ENCODE measurements around the gene MLYCD.

The MLYCD gene

DNA sequence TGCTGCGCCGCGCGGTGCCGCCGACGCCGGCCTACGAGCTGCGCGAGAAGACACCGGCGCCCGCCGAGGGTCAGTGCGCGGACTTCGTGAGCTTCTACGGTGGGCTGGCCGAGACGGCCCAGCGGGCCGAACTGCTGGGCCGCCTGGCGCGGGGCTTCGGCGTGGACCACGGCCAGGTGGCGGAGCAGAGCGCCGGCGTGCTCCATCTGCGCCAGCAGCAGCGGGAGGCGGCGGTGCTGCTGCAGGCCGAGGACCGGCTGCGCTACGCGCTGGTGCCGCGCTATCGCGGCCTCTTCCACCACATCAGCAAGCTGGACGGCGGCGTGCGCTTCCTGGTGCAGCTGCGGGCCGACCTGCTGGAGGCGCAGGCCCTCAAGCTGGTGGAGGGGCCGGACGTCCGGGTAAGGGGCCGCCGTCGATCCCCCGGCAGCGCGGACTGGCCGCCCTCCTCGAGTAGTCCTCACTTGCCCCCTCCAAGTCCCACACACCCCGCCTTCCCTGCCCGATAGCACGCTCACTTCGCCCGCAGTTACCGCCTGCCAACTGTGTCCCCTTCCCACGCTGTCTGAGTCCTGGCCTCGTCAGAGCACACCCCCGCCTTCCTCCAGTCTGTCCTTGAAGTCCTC, 470 bp downstream of the MLYCD start:
- peak; percentile 70 for DNase-seq (ENCODE audit: low spot score)

DNA sequence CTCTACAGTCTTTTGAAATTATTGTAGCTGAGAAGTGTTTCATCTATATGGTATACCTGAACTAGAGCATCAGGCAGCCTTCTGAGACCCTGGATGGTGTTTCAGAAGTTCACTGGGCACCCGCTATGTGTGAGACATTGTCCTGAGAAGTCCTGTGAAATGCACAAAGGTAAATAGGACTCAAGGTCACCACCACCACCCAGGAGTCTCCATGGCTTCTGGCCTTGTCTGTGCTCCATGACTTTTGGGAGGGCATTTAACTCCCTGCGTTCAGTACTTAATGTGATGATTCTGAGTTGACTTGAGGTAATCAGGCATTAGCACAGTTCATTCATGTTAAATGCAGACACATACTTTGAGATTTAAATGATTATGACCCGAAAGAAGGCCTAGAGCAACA, 1.1 kb downstream of the MLYCD start:
- no peak for DNase-seq (ENCODE audit: low spot score)

DNA sequence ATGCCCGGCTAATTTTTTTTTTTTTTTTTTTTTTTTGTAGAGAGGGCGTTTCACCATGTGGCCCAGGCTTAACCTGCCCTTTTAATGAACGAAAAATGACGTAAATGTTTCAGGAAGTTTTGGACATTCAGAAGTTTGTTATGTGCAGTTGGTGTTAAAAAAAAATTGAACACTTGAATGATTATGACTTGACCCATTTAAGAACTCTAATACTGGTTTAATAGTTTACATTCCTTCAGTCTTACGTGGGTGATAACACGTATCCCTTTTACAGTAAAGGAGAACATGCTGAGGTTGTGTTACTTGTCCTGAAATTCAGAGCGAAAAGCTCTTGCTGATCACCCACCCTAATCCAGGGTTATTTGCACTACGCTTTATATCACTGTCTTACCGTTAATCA, 1.7 kb downstream of the MLYCD start:
- DNase-seq (ENCODE audit: low spot score), result no peak

DNA sequence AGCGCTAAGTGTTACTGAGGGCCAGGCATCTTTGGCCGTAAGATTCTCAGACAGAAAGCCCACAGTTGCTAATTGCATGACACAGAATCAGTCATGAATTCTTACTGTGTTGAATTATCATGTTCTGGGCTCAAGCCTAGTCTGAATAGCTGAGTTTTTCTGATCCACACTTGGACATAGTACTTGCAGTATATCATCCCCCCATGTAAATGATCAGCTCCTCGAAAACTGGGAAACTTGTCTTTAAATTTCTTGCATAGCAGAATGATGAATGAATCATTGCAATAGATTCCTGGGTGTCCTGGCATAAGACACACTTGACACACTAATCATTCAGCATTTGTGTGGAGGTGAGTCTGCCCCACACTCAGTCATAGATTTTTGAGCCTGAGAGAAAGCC, 2.2 kb downstream of the MLYCD start:
- DNase-seq (ENCODE audit: low spot score), result peak; percentile 22

DNA sequence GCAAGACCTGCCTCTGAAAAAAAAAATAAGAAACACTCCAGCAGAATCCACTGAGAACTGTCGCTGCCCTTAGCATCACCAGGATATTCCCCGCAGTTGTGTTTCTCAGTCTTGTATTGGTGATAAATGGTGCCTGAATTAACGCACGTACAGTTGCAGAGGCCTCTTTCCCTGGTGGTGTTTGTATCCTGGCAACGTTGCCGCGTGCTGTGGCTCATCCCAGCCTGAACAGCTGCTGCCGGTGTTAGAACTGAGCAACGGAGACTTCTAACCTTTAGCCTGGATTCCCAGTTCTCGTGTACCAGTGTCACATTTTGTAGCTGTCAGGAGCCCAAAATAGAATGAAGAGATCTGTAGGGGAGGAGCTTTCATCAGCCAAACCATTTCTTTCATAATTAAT, 4.8 kb downstream of the MLYCD start:
- DNase-seq (ENCODE audit: low spot score), result no peak

DNA sequence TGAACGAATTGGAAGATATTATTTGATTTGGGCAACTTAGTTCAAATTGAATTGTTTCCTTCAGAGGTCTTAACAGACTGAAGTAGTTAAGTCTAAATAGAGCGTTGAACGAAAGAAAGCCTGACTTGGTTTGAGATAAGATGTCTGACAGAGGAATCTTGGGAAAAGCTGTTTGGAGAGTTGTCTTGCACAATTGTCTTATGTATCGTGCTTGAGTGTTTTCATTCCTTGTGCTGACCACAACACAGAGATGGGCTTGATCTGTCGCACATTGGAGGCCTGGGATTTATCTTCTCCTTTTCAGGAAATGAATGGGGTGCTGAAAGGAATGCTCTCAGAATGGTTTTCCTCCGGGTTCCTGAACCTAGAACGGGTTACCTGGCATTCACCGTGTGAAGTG, 7.8 kb downstream of the MLYCD start:
- no peak for DNase-seq (ENCODE audit: low spot score)

DNA sequence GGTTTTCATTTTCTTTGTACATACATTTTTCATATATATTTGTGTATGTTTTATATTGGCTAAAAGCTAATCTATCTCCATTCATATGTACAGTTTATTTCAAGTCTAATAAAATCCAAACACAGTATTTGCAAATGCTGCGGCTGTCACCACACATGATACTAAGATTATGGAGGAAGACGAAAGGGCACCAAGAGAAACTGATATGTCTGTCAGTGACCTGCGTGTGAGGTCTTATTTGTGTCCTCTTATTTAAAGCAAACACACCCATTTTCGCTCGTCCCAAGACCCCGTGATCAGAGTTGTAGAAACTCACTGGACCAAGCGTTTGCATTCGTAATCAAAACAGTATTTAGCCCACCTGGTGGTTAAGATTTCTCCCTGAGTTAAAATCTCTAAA, 8.2 kb downstream of the MLYCD start:
- DNase-seq (ENCODE audit: low spot score), result no peak

DNA sequence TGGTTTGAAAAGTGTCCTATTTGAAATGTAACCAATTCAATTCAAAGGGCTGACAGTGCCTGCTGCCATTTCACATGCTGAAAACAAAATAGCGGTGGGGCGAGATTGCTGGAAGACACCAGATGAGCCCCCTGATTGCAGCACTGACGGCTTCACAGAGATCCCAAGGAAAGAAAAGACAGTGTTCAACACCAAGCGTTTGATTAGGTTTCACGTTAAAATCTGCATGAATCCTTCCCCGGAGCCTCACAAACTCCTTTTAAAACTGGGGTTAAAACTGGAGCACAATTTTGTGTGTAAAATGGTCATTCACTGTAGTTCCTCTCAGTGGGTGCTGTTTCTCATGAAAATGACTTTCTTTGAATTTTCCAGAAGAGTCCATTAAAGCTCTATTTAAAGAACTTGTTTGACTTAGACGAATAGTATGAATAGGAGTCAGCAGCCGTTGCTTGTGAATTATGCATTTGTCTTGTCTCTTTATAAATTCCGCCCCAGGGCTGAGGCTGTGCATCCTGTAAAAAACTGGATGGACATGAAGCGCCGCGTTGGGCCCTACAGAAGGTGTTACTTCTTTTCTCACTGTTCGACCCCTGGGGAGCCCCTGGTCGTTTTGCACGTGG, 8.8 kb downstream of the MLYCD start:
- DNase-seq (ENCODE audit: low spot score), result no peak

DNA sequence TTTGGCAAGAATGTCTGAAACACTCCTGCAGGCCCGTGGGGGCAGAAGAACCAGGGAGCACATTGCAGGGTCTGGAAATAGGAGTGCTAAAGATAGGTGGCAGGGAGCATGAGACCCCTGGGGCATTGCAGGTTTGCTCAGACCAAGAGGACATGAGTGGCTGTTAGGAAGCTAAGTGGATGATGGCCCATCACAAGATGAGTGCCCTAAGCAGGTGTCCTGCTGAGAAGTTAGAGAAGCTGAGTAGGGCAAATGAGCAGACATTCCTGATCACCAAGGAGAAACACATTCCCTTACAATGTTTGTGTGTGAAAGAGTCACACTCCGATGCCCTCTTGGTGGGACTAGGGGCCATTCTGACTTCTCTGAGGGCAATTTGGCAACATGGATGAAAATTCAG, 9.9 kb downstream of the MLYCD start:
- DNase-seq (ENCODE audit: low spot score), result no peak

DNA sequence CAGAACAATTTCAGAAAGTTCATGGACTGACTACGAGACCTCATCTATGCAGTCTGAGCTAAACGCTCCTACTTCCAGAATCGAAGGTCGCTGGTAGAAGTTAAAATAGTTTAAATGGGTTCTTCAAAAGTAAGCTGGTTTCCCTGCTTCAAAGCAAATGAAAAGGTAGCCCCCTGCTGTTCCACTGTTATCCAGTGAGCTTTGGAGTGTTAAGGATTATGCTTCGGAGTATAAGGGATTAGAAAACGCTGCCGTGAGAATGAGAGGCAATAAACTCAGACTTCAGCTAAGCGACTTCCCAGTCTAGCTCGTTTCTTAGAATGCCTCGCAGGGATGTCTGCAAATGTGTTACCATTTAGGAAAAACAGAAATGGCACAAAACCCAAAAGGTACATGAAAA, 12.4 kb downstream of the MLYCD start:
- DNase-seq (ENCODE audit: low spot score), result no peak

DNA sequence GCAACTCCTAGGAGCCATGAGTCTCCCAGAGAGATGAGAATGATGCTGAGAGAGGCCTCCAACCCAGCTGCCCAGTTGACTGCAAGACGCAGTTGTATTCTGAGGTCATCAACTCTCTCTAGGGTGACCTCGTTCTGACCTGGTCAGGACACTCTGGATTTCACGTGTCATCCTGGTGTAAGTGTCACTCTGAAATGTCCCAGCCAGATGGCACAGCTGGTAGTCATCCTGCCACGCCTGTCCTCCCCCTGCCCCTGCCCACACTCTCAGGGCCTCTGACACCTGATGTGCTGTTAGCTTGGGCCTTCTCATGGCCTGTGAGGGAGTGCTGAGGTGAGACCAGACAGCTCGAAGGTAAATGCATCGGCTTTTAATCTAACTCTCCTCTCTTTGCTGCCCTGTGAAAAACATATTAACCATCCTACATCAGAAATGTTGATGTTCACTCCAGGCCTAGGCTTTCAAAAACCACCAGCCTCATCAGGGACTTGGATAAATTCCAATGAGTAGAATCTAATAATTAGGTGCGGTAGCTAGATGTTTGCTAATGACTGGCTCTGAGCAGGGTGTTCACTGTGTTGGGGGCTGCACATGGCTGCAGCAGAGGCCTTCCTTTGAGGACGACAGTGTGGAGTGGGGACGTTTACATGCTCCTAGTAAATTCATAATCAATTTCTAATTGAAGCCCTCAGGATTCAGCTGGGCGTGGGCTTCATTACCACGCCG, 13.8 kb downstream of the MLYCD start:
- peak; percentile 30 for DNase-seq (ENCODE audit: low spot score)

DNA sequence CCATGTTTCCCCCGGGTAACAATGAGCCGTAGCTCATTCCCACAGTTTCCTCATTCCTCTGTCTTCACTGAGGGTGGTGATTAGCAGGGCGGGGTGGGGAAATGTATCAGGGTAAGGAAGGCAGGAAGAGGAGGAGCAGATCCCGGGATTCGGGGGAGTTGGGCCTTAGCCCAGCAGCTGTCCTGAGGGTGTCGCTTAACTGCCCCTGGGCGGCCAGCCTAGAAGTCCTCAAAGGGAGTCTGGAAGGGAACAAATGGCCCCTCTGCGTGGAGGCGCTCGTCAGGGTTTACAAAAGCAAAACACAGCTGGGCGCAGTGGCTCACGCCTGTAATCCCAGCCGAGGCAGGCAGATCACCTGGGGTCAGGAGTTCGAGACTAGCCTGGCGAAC, 14.3 kb downstream of the MLYCD start:
- DNase-seq (ENCODE audit: low spot score), result no peak

DNA sequence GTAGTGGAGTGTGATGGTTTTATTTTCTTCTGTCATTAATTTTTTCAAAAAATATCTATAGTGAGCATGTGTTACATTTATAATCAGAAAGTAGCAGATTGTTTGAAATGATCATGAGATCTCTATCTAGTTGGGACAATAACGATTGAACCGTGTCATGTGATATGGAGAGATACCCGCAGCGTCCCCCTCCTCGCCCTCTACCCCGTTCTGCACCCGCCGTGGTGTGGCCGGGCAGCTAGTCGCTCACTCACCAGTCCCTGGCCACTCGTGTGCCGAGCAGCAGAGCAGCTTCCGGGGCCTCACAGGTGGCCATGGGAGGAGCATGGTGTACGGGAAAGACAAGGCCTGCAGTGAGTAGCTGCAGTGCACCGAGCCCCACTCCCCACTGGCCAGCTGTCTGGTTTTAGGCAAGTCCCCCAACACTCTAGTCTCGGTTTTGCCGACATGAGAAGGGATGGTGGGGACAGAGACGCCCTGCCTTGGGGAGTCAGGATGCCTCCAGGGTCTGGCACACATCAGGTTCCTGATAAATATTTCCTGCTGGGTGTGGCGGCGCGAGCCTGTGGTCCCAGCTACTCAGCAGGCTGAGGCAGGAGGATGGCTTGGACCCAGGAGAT, 15.3 kb downstream of the MLYCD start:
- no peak for DNase-seq (ENCODE audit: low spot score)

DNA sequence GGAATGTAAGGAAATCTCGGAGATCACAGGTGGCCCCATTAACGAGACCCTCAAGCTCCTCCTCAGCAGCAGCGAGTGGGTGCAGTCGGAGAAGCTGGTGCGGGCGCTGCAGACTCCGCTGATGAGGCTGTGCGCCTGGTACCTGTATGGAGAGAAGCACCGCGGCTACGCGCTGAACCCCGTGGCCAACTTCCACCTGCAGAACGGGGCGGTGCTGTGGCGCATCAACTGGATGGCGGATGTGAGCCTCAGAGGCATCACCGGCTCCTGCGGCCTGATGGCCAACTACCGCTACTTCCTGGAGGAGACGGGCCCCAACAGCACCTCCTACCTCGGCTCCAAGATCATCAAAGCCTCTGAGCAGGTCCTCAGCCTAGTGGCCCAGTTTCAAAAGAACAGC, 16.2 kb downstream of the MLYCD start:
- no peak for DNase-seq (ENCODE audit: low spot score)

DNA sequence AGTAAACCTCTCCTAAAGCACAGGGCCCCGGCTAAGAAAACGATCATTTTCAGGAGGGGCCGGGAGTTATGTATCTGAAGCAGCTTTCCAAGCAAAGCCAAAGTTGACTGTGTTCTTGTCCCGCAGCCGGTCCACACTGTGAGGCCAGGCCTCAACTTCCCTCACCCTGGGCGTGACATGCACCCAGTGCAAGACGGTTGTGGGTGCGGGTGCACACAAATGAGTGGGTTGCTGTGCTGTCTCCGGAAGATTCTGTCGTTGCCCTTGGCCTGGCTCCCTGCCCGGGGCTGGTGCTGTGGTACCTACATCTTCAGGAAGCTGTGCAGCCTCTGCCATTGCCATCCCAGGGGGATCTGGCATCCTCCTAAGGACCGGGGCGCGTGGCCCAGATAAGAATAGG, 16.6 kb downstream of the MLYCD start:
- DNase-seq (ENCODE audit: low spot score), result no peak

DNA sequence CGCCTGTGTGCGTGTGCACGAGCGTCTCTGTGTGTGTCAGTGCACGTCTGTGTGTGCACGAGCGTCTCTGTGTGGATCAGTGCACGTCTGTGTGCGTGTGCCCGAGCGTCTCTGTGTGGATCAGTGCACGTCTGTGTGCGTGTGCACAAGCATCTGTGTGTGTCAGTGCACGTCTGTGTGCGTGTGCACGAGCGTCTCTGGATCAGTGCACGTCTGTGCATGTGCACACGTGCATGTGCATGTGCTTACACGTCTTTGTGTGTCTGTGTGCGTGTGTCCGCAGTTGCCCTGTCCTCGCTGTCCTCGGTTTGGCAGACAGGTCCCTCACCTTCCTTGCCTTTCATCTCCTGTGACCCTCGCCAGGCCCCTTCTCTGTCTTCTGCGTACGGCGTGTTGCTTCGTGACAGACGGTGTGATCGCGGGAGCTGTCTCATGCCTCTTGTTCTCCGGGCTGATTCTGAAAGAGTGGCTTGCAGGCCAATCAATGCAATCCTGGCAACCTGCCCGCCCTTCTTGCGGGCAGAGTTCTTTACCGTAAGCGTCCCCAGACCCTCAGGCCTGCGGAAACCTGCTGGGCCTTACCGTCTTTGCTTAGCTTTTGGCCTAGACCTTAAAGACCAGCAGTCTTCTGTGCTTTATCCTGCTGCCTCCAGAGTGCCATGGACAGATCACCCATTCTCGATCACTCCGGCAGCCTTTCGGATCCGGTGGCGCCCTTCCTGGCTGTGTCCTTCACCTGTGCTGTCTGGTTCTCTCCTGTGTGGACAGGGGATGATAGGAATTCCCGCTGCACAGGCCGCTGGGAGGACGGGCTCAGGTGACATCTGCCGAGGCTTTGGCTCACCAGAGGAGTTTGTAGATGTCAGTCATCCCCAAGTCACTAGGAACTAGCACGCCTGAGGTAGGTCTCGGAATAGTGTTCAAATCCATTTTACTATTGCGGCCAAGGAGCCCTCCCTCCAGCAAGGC, 18.5 kb downstream of the MLYCD start:
- DNase-seq (ENCODE audit: low spot score), result no peak

DNA sequence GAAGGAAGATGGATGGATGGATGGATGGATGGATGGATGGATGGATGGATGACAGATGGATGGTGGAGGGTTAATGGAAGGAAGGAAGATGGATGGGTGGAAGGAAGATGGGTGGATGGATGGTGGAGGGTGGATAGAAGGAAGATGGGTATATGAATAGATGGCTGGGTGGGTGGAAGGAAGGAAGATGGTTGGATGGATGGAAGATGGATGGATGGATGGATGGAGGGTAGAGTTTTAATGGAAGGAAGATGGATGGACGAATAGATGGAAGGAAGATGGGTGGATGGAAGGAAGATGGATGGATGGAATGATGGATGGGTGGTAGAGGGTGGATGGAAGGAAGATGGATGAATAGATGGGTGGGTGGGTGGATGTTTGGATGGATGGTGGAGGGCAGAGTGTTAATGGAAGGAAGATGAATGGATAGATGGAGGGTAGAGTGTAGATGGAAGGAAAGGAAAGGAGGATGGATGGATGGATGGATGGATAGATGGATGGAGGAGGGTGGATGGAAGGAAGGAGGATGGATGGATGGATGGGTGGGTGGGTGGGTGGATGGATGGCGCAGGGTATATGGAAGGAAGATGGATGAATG, 22.1 kb downstream of the MLYCD start:
- DNase-seq (ENCODE audit: low spot score), result no peak

DNA sequence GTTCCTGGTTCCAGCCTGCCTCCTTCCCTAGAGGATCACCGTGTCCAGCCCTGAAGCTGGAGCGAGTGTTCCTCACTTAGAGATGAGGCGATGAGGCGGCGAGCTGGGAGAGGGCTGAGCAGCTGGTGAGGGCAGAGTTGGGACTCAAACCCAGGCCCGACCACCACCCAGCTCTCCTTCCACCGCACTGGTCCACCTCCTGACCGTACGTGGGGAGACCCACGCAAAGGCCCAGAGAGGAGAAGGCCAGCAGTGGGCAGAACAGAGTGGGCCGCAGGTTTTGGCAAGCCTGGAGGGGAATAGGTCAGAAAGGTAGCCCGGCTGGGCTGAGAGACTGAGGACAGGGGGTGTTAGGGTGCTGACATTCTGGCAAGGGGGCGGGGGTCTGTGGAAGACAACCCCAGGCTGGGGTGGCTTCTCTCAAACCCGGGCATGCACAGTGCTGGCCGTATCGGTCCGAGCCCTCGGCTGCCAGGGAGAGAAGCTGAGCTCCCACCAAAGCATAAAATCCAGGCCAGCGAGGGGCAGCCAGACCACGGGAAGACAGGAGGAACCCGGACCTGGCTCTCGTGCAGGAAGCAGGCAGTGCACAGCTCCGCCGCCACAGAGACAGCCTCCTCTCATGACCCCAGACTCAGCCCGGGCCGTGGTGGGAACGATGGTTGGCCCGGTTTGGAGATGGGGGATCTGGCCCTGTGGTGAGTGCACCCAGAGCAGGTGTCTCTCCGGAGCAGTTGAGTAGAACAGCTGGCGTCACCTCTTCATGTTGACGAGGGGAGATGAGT, 24.9 kb downstream of the MLYCD start:
- no peak for DNase-seq (ENCODE audit: low spot score)

DNA sequence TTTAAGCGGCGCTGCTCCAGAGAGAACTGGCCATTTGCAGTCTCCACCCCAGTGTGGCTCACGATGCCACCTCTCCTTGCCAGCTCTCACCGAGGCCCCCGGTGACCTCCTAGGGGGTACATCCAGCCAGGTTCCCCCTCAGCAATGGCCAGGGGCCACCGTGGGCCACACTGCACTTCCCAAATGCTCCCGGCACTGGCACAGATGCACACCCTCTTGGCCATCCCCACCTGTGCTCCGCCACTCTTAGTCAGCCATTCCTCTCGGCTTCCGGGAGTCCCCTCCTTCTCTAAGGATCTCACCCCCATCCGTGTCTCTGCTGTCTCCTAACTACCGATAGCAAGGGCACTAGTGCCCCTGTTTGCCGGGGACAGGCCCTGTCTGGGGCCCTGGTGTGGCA, 25.8 kb downstream of the MLYCD start:
- DNase-seq (ENCODE audit: low spot score), result no peak

DNA sequence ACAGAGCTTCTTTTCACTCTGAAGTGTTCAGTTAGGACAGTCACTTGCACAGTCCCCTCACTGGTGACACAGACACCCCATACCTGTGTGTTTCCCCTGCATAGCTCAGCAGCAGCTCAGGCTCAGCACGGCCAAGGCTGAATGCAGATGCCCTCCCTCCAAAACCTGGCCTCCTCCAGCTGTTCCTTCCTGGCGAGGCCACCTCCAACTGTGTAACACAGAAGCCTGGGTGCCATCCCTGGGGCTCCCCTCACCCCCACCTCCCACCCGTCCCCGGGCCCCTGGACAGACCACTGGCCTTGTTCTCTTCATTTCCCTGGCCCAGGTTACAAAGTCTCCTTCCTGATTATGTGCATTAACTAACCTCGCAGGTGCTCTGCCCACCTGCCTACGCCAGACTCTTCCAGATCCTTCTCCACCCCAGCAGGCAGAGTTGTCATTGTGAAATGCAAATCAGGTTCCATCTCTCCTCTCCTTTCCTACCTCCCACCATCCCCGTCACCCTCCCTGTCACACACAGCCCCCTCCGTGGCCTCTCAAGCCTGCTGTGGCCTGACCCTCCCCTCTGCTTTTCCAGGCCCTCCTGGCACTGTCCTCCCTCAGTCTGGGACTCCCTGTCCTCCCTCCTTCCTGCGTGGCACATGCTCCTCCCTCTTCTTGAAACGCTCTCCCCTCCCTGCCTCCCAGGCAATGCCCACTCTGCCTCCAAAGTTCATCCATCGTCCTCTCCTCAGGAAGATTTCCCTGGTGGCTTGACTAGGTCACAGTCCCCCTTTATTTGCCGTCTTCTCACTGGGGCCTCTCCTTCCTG, 26.4 kb downstream of the MLYCD start:
- DNase-seq (ENCODE audit: low spot score), result no peak
